H1 (cell line): ENCODE measurements around the gene SMARCAL1. TPM values are rescaled to one million over a fixed set of nuclear protein-coding genes. Genes with fewer than 3 reads are reported as not detected.

Experiments used
- CTCF ChIA-PET: fragments of 300-600 bp; sonication (Branson Sonifier 250); formaldehyde crosslinking; loops from one replicate; lab custom pipeline; 2021; ENCODE audit not compliant: partially characterized antibody; lab: Charles Lee
- POLR2A ChIA-PET: fragments of 300-600 bp; sonication (Branson Sonifier 250); formaldehyde crosslinking; loops from one replicate; lab custom pipeline; 2021; ENCODE audit warnings: inconsistent platforms; ENCODE audit not compliant: partially characterized antibody; lab: Charles Lee
- DNase-seq, 2 experiments: peaks; one replicate each; pipeline versions ENCODE4 v3.0.0 to v3.0.0-alpha.2; 2010 to 2022; ENCODE audit warnings: low spot score in 2 of 2, low read depth in 1 of 2, mixed read lengths in 1 of 2
- FAIRE-seq: peaks from 2 replicates; lab custom pipeline; 2011; peaks lifted over from hg19 to GRCh38; lab: Jason Lieb, UNC
- H2AFZ ChIP-seq: 2 replicates; pipeline ENCODE4 v1.8.1; 2012; ENCODE audit warnings: low read length, inconsistent platforms
- H2AK5ac ChIP-seq: 2 replicates; pipeline ENCODE4 v1.6.1; 2013; ENCODE audit warnings: low read depth, low read length
- H2BK120ac ChIP-seq: replicated peaks from 2 replicates; pipeline ENCODE3; 2013; ENCODE audit warnings: low read depth, low read length, inconsistent platforms
- H2BK12ac ChIP-seq: 2 replicates; pipeline ENCODE4 v1.6.1; 2013; ENCODE audit warnings: low read depth, low read length
- H2BK15ac ChIP-seq: 2 replicates; pipeline ENCODE4 v1.6.1; 2013; ENCODE audit warnings: low read length
- H2BK20ac ChIP-seq: 2 replicates; pipeline ENCODE4 v1.6.1; 2013; ENCODE audit warnings: low read length
- H2BK5ac ChIP-seq: 2 replicates; pipeline ENCODE4 v1.6.1; 2013; ENCODE audit warnings: low read depth, low read length
- H3K14ac ChIP-seq: 2 replicates; pipeline ENCODE4 v1.6.1; 2013; ENCODE audit warnings: inconsistent platforms; ENCODE audit not compliant: insufficient read length
- H3K18ac ChIP-seq: 2 replicates; pipeline ENCODE4 v1.6.1; 2013; ENCODE audit warnings: low read length; ENCODE audit errors: extremely low read depth
- H3K23ac ChIP-seq: 2 replicates; pipeline ENCODE4 v1.6.1; 2013; ENCODE audit warnings: inconsistent platforms; ENCODE audit not compliant: insufficient read length
- H3K23me2 ChIP-seq: 2 replicates; pipeline ENCODE4 v1.6.1; 2013; ENCODE audit warnings: low read depth, low read length
- H3K27ac ChIP-seq: 2 replicates; pipeline ENCODE4 v1.6.1; 2011; ENCODE audit warnings: low read depth, low read length, inconsistent platforms
- H3K27me3 ChIP-seq, 4 experiments: replicated peaks in 1 of 4; 1 replicate in 1 of 4; 2 replicates in 3 of 4; pipeline versions ENCODE4 v1.6.1 to v1.8.1; 2011 to 2013; ENCODE audit warnings: low read length in 3 of 4, mild to moderate bottlenecking in 3 of 4, inconsistent platforms in 2 of 4, mixed read lengths in 2 of 4, moderate library complexity in 1 of 4; ENCODE audit not compliant: control insufficient read depth in 3 of 4, insufficient read depth in 3 of 4; ENCODE audit errors: extremely low read depth in 1 of 4
- H3K36me3 ChIP-seq, 4 experiments: 2 replicates each; pipeline versions ENCODE4 v1.6.1 to v1.8.1; 2011 to 2013; ENCODE audit warnings: mild to moderate bottlenecking in 4 of 4, low read length in 3 of 4, moderate library complexity in 2 of 4, control low read depth in 1 of 4, inconsistent platforms in 1 of 4; ENCODE audit not compliant: insufficient read depth in 4 of 4, control insufficient read depth in 2 of 4
- H3K4ac ChIP-seq: replicated peaks from 2 replicates; pipeline ENCODE3; 2013; ENCODE audit warnings: low read length, low read depth, mixed read lengths, inconsistent platforms; ENCODE audit not compliant: insufficient read length
- H3K4me1 ChIP-seq, 4 experiments: replicated peaks in 1 of 4; 1 replicate in 1 of 4; 2 replicates in 3 of 4; pipeline versions ENCODE4 v1.6.1 to v1.8.1; 2011 to 2013; ENCODE audit warnings: low read length in 3 of 4, inconsistent platforms in 2 of 4, mixed read lengths in 1 of 4; ENCODE audit not compliant: insufficient read depth in 4 of 4, control insufficient read depth in 3 of 4
- H3K4me2 ChIP-seq, 2 experiments: 2 replicates each; pipeline versions ENCODE4 v1.6.1 to v1.8.1; 2011 to 2013; ENCODE audit warnings: low read depth in 2 of 2, low read length in 2 of 2, control low read depth in 1 of 2, inconsistent platforms in 1 of 2, mild to moderate bottlenecking in 1 of 2; ENCODE audit not compliant: insufficient read depth in 1 of 2
- H3K4me3 ChIP-seq, 4 experiments: fragments of 200-600, 300-600 bp in 1 of 4; sonication (generic), shearing (Covaris generic), sonication (Bioruptor Twin) in 1 of 4; 2 replicates each; pipeline versions ENCODE4 v1.5.1 to v1.8.1; 2011 to 2016; ENCODE audit warnings: low read length in 4 of 4, low read depth in 3 of 4, control low read depth in 2 of 4, inconsistent platforms in 2 of 4, mild to moderate bottlenecking in 2 of 4, mixed read lengths in 1 of 4, moderate library complexity in 1 of 4; ENCODE audit not compliant: insufficient read depth in 2 of 4; ENCODE audit errors: extremely low read depth in 1 of 4
- H3K56ac ChIP-seq: replicated peaks from 2 replicates; pipeline ENCODE3; 2013; ENCODE audit warnings: low read depth, mild to moderate bottlenecking, mixed read lengths, low read length, inconsistent platforms; ENCODE audit not compliant: insufficient read length
- H3K79me1 ChIP-seq: 2 replicates; pipeline ENCODE4 v1.6.1; 2013; ENCODE audit warnings: low read depth, low read length, control low read depth
- H3K79me2 ChIP-seq, 2 experiments: 2 replicates each; pipeline versions ENCODE4 v1.6.1 to v1.8.1; 2012 to 2013; ENCODE audit warnings: low read length in 2 of 2, mild to moderate bottlenecking in 2 of 2, inconsistent platforms in 1 of 2; ENCODE audit not compliant: insufficient read depth in 2 of 2, control insufficient read depth in 1 of 2
- H3K9ac ChIP-seq, 4 experiments: replicated peaks in 1 of 4; 1 replicate in 1 of 4; 2 replicates in 3 of 4; pipeline versions ENCODE4 v1.6.1 to v1.8.1; 2011 to 2013; ENCODE audit warnings: low read depth in 3 of 4, low read length in 3 of 4, control low read depth in 2 of 4, mild to moderate bottlenecking in 2 of 4, moderate library complexity in 2 of 4, inconsistent platforms in 1 of 4; ENCODE audit errors: extremely low read depth in 1 of 4
- H3K9me3 ChIP-seq, 2 experiments: 2 replicates each; pipeline versions ENCODE4 v1.6.1 to v1.8.1; 2012 to 2013; ENCODE audit warnings: mild to moderate bottlenecking in 2 of 2, moderate library complexity in 2 of 2, control low read depth in 1 of 2, inconsistent platforms in 1 of 2, low read depth in 1 of 2, low read length in 1 of 2, mixed read lengths in 1 of 2; ENCODE audit not compliant: insufficient read depth in 2 of 2
- H4K20me1 ChIP-seq, 2 experiments: replicated peaks in 1 of 2; 2 replicates each; pipeline versions ENCODE3 to v1.8.1; 2011 to 2013; ENCODE audit warnings: inconsistent platforms in 2 of 2, low read length in 2 of 2, mild to moderate bottlenecking in 1 of 2; ENCODE audit not compliant: insufficient read depth in 2 of 2, control insufficient read depth in 1 of 2
- H4K5ac ChIP-seq: 2 replicates; pipeline ENCODE4 v1.6.1; 2013; ENCODE audit warnings: low read length, low read depth, mixed read lengths, inconsistent platforms; ENCODE audit not compliant: insufficient read length
- H4K8ac ChIP-seq: 2 replicates; pipeline ENCODE4 v1.8.0; 2013; ENCODE audit warnings: mild to moderate bottlenecking, moderate library complexity, low read length, inconsistent platforms; ENCODE audit not compliant: insufficient read depth; ENCODE audit errors: extremely low read depth
- H4K91ac ChIP-seq: replicated peaks from 2 replicates; pipeline ENCODE3; 2013; ENCODE audit warnings: low read length, mixed read lengths, inconsistent platforms; ENCODE audit not compliant: insufficient read length
- BRCA1 ChIP-seq: IDR thresholded peaks from 2 replicates; pipeline ENCODE4 v1.6.1; 2012; ENCODE audit warnings: low read depth, low read length, improper control_type of control experiment
- TBP ChIP-seq: IDR thresholded peaks from 2 replicates; pipeline ENCODE4 v1.6.1; 2011; ENCODE audit warnings: low read depth, low read length, improper control_type of control experiment
- WGBS, 2 experiments: shearing (Covaris generic) in 1 of 2; methylation state at CpG; one replicate each; pipeline versions ENCODE4 v1.1.6 to v1.1.7; 2013 to 2015; ENCODE audit warnings: low lambda C conversion rate in 2 of 2, mixed read lengths in 2 of 2, inconsistent platforms in 1 of 2, low coverage in 1 of 2, missing lambda C conversion rate in 1 of 2; ENCODE audit not compliant: insufficient replicate concordance in 2 of 2, insufficient coverage in 1 of 2, insufficient read length in 1 of 2; ENCODE audit errors: extremely low coverage in 1 of 2, missing lambda C conversion rate in 1 of 2; 5-methylcytosine and 5-hydroxymethylcytosine counted together
- polyA plus RNA-seq, 7 experiments: library from polyadenylated mRNA; depleted of rRNA in 3 of 7; stranded (reverse) in 5 of 7; unstranded in 2 of 7; fragments of >200 nt in 5 of 7; fragments of 200-250 nt in 2 of 7; gene quantifications; 1 replicate in 5 of 7; 2 replicates in 1 of 7; 4 replicates in 1 of 7; pipeline versions ENCODE4 v1.2.1 to v1.2.3, GENCODE V29; 2011 to 2013; ENCODE audit warnings: missing spikeins in 2 of 7, mixed read lengths in 2 of 7
- total RNA-seq: library from RNA; stranded (reverse); fragmentation: NEBNext Ultra II Directional; extraction: Animal tissue kit (Norgen Biotek cat#: 25700); gene quantifications from 2 replicates; pipeline ENCODE4 v1.2.1, GENCODE V29; 2021

Gene SMARCAL1
- total and polyA plus RNA-seq, 2 of the 8 experiments (the other 6 are each of a cell fraction or from before 2014, with no cell fraction given) = 17.6 to 17.9 TPM

GRCh38 chr2:216473187-216473586 is 60.9 kb downstream of the SMARCAL1 start:
- Histone ChIP-seq H3K23me2 (no peaks in the 10 kb centered on the region), H3K79me1 (no peaks in the 10 kb centered on the region), H4K8ac (no peak overlapping the region), H3K14ac (no peak overlapping the region), H2BK12ac (no peak overlapping the region), H3K56ac (no peak overlapping the region), H2BK15ac (no peak overlapping the region), H3K36me3 (peaks cover 0 to 2% (median 0%) of the 10 kb centered on the region in 4 experiments; a peak in 1 of 8 replicates), H2BK20ac (no peak overlapping the region), H4K5ac (no peak overlapping the region), H4K91ac (no peak overlapping the region), H3K18ac (no peak overlapping the region), H3K4me1 (no peaks in the 10 kb centered on the region), H3K4ac (no peak overlapping the region), H3K4me2 (no peak overlapping the region), H4K20me1 (peaks cover 0 to 2% of the 10 kb centered on the region in 2 experiments), H2AK5ac (no peak overlapping the region), H3K79me2 (no peaks in the 10 kb centered on the region), H3K9ac (no peak overlapping the region), H2BK5ac (no peak overlapping the region), H2AFZ (no peak overlapping the region), H3K9me3 (no peaks in the 10 kb centered on the region), H2BK120ac (no peak overlapping the region), H3K4me3 (no peak overlapping the region), H3K23ac (no peak overlapping the region), H3K27ac (no peak overlapping the region), H3K27me3 (no peaks in the 10 kb centered on the region)
- ChIA-PET POLR2A (no interaction called here), CTCF (no interaction called here)
- DNase-seq (no peak), FAIRE-seq (no peak)
- 89 to 100% methylated on average over 1 to 3 of the region's 3 CpGs for WGBS, 2 experiments
- no peak for TF ChIP-seq BRCA1
- TF ChIP-seq TBP = no peak
